CD4-positive, alpha-beta T cell treated with Interleukin-4 for 4 hours (primary cell): Measurements from ENCODE around the gene PLCB1.
A peak's percentile ranks its signal among the peaks of the same experiment; 100 is the strongest.

Source experiments
- DNase-seq: peaks from one replicate; pipeline ENCODE4 v3.0.0-alpha.2; 2020

Gene PLCB1

GRCh38 chr20:8213270-8213669 lies 81.2 kb downstream of the PLCB1 start:
- no peak for DNase-seq

- peak; percentile 5 for DNase-seq
Observed at GRCh38 chr20:8213831-8214587, 81.9 kb downstream of the PLCB1 start.

DNA sequence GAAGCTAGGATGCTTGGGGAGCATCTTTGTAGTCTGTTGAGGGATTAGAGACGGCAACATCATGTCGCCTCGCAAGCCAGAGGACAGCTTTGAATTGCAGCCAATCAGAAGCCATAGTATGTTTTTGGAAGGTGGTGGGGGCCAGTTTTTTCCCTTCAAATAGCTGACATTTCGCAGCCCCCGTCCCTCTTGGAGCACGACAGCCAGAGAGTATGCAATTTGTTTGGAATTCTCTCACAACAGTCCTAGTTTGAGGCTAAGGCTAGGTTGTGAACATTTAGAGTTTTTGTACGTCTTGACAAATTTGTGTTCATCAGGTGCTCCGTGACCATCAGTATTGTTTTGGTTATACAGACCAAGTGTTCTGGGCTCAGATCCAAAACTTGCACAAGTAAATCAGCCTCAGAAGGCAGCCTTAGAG lies 83.3 kb downstream of the PLCB1 start:
- no peak for DNase-seq

DNA sequence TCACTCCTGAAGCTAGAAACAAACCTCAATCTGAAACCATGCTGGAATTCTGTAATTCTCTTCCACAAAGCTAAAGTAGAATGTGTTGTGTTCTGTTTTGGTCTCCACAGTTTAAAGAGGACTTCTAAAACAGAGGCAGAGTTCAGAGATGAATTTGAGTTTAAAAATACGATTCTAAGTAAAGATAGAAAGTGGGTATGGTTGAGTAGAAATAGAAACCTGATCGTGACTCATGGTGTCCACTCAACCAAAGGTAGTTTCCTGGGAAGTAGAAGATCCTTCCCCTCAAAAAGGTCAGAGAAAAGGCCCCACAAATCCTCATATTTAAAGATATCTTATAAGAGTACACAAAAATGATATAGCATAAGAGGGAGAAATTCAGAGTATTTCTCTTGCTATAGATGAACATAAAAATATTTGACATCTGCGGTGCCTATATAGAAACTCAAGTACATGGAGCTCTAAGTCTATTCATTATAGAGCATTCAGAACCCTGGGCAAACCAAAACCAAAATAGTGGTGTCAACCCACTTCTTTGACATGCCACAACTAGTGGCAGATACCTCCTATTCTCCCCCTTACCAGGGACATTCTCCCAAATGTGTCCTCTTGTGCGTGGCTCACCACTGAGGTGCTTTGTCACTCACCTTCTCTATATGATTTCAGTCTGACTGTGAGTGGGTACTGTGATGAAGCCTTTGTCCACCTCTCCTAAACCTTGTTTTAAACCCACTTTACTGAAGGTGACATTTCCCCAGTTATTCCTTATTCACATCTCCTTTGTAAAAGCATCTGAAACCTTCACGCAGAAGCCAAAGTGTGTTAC lies 84.5 kb downstream of the PLCB1 start:
- no peak for DNase-seq

DNA sequence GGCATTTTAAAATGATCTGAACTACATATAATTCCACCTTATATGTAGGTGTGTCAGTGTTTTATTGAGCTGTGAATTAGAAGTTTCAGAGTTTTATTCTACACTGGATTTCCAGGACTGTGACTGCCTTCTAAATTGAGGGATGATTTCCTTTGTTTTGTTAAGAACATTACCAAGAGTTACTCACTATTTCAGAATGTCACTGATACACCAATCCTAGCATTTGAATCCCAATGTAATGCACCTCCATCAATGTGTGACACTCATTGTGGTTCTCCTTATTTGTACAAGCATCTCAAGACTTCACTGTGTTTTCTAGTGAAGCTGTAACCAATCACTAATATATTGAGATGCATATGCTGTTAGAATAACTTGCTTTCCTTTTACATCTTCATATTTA lies 86.8 kb downstream of the PLCB1 start:
- no peak for DNase-seq

DNA sequence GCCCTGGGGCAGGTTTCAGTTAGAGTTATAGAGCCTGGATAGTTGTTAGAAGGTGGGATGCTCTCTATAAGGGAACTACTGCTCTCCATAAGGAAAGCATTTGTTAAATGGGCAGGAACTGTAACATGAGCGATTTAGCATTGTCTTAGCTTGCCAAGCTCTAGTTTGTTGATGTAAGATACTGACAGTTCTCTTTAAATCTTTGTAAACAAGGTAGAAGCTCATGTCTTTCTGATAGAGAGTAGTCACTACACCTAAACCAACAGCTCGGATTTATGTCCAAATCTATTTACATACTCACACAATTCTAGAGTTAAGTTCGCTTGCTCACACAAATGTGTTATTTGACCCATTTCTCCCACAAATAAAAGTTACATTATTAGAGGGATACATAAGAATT lies 87.3 kb downstream of the PLCB1 start:
- no peak for DNase-seq

- no peak for DNase-seq
Observed at GRCh38 chr20:8220716-8221115, 88.7 kb downstream of the PLCB1 start.

- no peak for DNase-seq
Observed at GRCh38 chr20:8221887-8222419, 89.9 kb downstream of the PLCB1 start.

DNA sequence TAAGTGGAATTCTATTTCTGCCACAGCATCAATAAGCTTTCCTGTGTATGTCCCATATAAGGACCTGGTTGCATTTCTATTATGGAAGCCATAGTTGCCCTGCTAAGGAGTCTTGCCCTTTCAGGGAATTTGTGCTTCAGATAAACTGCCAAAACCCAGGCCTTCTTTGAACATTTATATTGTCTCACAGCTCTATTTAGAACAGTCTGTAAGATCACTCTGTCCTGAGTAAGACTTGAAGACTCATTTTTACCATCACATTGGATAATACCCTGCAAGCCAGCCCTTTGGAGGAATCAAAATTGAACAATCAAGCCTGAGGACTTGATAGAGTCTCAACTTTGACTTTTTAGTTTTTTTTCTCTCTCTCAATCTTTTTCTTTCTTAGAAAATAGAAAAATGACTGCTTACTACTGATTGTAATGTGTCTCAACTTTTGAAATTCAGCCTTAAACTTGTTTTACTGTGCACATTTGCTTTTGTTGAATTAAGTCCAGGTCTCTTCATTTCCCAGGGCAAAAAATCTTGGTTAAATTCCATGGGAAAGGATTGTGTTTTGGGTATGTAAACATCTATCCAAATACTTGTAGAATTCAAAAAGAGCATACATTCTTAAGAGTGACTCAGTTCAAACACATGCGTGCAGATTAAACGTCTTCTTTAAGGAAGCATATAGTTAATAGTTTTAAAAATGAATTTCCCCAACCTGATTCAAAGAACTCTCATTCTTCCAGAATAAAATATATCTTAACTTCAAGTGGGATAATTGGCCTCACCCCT lies 91.2 kb downstream of the PLCB1 start:
- DNase-seq, result no peak

DNA sequence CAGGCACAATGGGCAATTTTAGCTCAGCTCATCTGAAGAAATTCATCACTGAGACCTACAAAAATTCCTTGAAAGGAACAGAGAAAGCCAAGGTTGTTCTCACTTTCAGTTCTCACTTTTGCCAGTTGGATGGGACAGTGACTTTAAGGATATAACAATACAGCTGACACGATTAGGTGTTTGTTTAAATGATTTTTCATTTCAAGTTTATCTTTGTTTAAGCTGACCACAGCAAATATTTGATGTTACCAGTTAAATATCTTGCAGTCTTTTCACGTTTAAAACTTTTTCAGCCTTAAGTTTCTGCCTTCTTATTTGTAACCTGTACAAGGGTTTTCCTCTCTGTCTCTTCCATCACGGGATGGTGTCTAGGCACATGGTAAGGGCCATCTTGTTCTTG lies 93.6 kb downstream of the PLCB1 start:
- DNase-seq, result no peak

DNA sequence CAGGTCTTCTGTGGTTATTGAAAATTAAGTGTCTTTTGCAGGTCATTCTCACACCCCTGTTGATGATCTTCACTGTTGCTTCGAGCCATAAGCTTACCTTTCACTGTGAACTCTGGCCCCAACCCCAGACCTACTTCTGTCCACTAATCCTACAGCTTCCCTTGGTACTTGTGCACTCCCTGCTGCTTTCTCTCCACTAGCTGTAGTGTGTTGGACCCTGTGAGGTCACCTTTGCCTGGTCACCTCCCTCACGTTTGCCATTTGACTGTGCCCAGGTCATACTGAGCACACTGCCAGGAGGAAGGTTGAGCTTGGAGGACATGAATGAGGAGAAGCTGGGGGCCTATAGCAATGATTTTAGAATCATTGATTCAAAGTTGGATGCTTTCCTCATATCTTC lies 94.0 kb downstream of the PLCB1 start:
- DNase-seq, result no peak

- no peak for DNase-seq
Observed at GRCh38 chr20:8227293-8227692, 95.2 kb downstream of the PLCB1 start.

GRCh38 chr20:8228315-8228714 lies 96.2 kb downstream of the PLCB1 start:
- no peak for DNase-seq

GRCh38 chr20:8229090-8229489 lies 97.0 kb downstream of the PLCB1 start:
- no peak for DNase-seq

DNA sequence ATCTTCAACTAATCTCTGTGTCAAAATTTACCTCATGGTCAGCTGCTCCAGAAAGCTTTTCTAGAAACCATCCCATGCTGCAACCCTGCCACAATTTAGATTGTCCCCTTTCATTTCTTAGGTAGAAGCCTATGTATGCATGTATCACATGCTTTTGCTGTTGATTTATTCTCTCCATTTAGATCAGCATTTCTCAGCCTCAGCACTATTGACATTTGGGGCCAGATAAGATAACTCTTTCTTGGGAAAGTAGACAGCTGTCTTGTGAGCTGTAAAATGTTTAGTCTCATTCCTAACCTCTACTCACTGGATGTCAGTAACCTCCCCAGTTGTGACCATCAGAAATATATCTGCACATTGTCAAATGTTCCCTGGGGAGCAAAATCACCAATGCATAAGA lies 99.0 kb downstream of the PLCB1 start:
- no peak for DNase-seq

GRCh38 chr20:8232332-8232731 lies 100.3 kb downstream of the PLCB1 start:
- no peak for DNase-seq

GRCh38 chr20:8234580-8234979 lies 102.5 kb downstream of the PLCB1 start:
- no peak for DNase-seq

- no peak for DNase-seq
Observed at GRCh38 chr20:8242066-8242465, 110.0 kb downstream of the PLCB1 start.

DNA sequence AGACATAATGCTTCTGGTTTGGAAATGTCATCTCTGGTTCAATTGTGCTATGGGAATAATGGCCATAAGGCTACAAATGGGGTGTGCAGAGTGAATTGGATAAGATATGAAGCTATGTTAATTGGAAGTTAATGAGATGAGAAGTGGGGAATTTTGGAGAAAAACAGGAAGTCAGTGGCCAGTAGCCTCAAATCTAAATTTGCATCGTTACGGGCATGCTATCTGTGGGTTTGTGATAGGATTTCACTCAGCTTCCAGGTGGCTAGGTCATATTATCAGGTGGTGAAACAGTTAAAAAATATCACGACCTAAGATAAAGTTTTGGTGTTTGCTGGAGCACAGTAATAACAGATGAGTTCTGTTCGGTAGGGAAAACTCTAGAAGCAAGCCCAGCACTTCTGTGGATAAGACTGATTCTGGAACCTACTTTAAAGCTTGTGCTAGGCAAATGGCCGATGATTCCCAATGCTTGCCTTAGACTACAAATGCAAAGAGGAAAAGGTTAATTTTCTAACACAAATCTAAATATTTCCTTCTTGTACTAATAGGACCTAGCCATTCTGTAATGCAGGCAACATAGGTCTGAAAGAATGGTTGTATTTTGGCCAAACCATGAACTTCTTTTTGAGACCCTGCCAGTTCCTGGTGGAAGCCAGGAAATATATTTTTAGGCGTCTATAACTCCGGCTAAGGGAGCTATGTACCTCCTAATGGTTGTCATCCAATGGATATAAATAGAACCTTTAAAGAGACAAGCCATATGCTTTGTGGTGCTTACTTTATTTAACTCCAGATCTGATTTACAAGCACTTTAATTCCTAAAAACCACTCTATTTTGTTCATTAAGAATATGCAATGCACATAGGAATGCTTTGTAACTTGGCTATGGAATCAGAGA lies 111.0 kb downstream of the PLCB1 start:
- no peak for DNase-seq

- no peak for DNase-seq
Observed at GRCh38 chr20:8244637-8245036, 112.6 kb downstream of the PLCB1 start.

DNA sequence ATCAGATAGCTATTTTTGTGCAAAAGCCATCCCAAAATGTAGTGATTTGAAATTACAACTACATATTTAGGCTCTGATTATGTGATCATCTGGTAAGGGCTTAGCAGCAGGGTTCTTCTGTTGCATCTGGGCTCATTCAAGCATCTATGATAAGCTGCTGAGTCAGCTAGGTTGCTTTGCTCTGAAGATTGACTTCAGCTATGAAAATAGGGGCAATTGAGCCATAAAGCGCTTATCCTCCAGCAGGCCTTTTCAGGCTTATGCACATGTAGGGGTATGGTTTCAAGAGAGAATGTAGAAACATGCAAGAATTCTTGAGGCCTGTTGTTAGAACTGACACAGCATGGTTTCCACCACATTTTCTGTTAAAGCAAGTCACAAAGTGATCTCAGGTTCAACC lies 114.1 kb downstream of the PLCB1 start:
- DNase-seq, result no peak

GRCh38 chr20:8246716-8247115 lies 114.7 kb downstream of the PLCB1 start:
- no peak for DNase-seq
